ENCODE data around the gene TH.

- TF ChIP-seq CTCF (IDR thresholded peaks at IDR 0.05; ENCODE audit: low read depth, low read length, poor library complexity, severe bottlenecking) (no peak), EZH2phosphoT487 (IDR thresholded peaks at IDR 0.05; ENCODE audit: borderline replicate concordance, low read length) (no peak)
These were observed 26.3 kb upstream of the TH start for GRCh38 chr11:2197771-2198520.

All from DOHH2 (cell line).